Kidney glomerular epithelial cell (primary cell): ENCODE results near the gene RHEB.
A peak's percentile ranks its signal among the peaks of the same experiment; 100 is the strongest.
"Not testable (repeated sequence)": the region's sequence is repeated elsewhere in the genome, so short reads cannot be mapped to it uniquely, and the experiment has no call there.

ENCODE experiments used
- DNase-seq: peaks from one replicate; lab custom pipeline; 2025; lab: John Stamatoyannopoulos, UW

Gene RHEB

DNA sequence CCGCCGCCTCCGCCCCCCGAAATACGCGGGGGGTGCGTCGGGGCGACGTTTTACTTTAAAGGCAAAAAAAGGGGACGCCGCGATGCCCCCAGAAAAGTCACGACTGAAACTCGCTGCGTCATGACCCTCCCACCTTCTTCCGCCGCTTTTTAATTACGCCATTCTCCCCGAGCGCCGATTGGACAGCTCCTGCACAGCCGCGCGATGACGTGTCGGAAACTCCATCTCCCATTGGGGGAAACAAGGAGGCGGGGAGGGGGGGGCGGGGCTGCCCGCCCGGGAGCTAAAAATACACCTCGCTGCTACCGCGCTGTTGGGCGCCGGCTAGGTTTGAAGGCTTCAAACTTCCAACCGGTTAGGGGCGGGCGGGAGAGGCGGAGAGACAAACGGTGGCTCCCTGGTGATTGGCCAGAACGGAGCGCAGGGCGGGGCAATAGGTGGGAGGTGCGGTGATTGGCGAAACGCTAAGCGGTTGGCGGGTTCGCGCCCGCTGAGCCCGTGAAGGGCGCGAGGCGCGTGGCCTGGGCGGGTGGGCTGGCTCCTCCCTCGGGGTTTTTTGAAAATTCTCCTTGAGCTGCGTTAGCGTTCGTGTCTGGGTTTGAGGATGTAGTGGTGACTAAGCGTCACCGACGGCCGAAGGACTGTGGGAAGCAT is at the start of gene RHEB:
RHEB (minus strand) TSS at position 131 of the 654 bp plus-strand sequence. CDS start 384 bp downstream, outside the sequence.
- DNase-seq: peak; percentile 98

GRCh38 chr7:151566897-151567320 is 47.2 kb upstream of the RHEB start:
- peak; percentile 31 for DNase-seq

- no peak for DNase-seq
Observed at GRCh38 chr7:151565541-151565940, 45.8 kb upstream of the RHEB start.

DNA sequence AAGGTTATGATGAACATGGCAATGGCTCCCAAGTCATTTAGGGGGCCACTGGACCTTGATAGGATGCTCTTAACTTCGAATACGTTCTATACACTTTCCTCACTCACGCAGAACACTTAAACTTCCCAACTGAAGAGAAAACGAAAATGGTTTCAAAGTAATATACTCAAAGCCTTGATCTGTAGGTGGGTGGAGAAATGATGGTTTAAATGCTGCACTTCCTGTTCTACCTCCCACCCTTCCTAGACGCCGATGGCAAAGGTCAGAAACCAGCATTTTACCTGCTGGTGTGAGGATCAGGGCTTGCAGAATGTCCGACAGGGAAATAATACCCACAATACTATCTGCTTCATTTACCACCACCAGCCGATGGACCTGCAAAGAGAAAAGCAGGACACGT is 40.5 kb upstream of the RHEB start:
- DNase-seq: no peak

- no peak for DNase-seq
Observed at GRCh38 chr7:151559557-151560183, 40.0 kb upstream of the RHEB start.

DNA sequence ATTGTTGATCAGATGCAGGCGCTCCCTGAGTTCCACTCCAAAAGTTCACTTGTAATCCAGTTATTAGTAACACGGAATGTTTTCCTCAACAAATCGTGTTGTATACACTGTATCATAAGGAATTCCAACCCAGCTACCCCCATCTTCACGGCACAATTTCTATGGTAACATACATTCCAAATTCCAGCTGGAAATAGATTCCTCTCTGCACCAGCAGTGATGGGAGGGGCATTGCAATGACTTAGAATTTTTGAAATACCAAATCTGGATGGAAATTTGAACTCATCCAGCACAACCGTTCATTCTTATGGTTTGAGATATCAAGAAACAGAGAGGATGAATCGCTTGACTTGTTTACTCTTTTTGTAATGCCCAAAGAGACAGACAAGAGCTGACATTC is 38.9 kb upstream of the RHEB start:
- DNase-seq: no peak

- DNase-seq: no peak
Observed at GRCh38 chr7:151556592-151556991, 36.9 kb upstream of the RHEB start.

GRCh38 chr7:151553356-151553755 is 33.7 kb upstream of the RHEB start:
- no peak for DNase-seq

DNA sequence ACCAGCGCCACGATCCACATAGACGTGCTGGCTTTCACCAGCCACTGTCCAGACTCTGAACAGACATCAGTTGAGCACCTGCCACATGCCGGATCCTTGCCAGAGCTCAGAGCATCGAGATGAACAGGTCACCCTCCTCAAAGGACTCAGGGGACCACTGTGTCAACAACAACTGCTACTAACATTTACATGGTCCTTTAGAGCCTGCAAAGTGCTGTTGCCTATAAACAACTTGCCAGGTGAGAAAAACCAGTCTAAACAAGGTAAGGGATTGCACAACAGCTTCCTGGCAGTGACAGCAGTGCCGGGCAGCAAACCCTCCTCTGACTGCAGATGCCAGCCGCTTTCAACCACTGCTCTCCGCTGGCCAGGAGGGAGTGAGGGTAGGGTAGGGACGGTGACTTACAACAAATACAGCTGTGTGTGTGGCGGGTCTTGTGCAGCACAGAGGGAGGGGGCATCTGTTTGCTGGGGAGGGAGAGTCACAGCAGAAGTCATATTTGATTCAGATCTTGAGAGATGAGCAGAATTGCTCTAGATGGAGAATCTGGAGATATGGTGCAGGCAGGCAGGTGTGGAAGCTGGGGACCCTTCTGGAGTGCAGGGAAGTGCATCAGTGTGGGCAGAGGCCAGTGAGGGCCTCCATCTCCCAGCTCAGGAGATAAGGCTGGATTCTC is 32.8 kb upstream of the RHEB start:
- DNase-seq: no peak

DNA sequence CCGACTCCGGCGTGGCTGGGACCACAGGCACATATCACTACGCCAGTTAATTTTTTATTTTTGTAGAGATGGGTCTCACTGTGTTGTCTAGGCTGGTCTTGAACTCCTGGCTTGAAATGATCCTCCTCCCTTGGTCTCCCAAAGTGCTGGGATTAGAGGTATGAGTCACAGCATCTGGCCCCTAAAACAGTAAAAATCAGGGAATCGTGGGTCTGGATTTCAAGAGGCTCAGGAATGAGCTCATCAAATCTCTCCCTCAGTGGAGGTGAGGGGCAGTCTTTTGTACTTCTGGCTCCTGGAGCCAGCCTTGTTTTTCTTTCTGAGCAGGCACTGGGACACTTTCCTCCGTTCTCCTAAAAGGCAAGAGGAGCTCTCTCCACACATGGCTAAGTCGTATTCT is 32.1 kb upstream of the RHEB start:
- no peak for DNase-seq

- DNase-seq: peak; percentile 96
Observed at GRCh38 chr7:151550656-151551286, 31.1 kb upstream of the RHEB start.

DNA sequence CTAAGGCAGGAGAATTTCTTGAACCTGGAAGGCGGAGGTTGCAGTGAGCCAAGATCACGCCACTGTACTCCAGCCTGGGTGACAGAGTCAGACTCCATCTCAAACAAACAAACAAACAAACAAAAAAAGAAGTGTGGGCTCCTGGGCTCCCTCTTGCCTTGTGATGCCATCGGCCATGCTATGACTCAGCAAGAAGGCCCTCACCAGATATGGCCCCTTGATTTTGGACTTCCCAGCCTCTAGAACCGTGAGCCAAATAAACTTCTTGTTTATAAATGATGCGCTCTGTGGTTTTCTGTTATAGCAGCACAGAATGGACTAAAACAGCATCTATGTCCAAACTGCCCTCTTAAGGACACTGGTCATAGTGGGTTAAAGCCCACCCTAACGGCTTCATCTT is 29.9 kb upstream of the RHEB start:
- DNase-seq: no peak

- DNase-seq: no peak
Observed at GRCh38 chr7:151549083-151549482, 29.4 kb upstream of the RHEB start.

DNA sequence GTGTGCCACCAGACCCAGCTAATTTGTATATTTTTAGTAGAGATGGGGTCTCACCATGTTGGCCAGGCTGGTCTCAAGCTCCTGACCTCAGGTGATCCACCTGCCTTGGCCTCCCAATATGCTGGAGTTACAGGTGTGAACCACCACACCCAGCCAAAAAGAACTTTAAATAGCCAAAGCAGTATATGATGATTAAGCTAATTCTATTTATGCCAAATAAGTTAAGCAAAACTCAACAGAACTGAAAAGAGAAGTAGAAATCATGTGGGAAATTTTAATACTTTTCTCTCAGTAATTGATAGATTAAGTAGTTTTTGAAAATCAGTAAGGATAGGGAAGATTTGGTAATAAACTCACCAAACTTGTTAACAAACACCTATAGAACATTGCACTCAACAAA is 24.5 kb upstream of the RHEB start:
- no peak for DNase-seq

DNA sequence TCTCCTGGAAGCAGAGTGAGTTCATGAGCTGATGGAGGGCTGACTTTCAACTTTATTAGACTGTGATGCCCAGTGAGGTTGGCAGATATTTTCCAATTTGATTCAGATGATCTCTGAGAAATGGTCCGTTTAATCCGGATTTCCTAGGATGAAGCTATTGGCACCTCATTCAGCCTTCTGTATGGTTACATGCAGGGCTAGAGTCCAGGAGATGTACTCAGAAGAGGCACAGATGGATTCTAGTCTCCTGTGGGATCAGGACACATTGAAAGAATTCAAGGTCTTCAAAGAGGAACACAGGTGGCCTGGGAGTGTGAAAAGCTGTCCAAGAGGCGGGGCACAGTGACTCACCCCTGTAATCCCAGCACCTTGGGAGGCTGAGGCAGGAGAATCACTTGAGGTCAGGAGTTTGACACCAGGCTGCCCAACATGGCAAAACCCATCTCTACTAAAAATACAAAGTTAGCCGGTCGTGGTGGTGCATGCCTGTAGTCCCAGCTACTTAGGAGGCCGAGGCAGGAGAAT is 23.0 kb upstream of the RHEB start:
- DNase-seq: no peak

- DNase-seq: no peak
Observed at GRCh38 chr7:151541709-151542499, 22.2 kb upstream of the RHEB start.

DNA sequence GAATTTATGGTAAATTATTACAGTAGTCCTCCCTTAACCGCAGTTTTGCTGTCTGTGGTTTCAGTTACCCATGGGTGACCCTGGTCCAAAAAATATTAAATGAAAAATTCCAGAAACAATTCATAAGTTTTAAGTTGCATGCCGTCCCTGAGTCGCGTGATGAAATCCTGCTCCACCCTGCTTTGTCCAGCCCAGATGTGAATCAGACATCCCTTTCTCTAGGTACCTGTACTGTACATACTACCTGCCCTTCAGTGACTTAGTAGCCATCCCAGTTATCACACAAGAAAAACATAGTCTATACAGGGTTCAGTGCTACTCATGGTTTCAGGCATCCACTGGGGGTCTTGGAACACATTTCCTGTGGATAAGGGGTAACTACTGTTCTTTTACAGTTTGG is 20.5 kb upstream of the RHEB start:
- no peak for DNase-seq

DNA sequence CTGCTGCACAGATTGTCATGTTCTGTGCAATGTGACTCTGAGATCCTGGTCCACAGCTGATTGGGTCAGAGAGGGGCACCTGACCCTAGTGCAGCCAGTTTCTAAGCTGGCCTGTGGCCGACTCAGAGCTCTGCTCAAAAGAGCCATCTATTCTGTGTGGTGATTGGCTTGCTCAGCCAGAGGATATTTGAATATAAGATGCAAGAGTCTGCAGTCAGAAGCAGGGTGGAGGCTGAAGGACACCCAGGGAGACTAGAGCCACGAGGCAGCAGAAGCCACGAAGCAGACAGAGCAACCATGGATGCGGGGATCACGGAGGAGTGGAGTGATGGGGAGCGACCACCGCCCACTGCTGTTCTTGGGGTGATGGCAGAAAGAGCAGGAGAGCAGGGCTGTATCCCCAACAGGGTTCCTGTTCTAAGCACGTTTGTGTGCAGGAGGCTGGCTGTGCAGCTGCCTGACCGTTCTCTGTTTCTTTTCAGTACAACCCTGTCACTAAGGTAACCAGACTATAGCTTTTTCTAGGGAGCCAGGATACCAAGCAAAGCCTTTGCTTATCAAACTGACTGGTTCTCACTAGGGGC is 19.5 kb upstream of the RHEB start:
- no peak for DNase-seq

- no peak for DNase-seq
Observed at GRCh38 chr7:151537818-151538561, 18.3 kb upstream of the RHEB start.

DNA sequence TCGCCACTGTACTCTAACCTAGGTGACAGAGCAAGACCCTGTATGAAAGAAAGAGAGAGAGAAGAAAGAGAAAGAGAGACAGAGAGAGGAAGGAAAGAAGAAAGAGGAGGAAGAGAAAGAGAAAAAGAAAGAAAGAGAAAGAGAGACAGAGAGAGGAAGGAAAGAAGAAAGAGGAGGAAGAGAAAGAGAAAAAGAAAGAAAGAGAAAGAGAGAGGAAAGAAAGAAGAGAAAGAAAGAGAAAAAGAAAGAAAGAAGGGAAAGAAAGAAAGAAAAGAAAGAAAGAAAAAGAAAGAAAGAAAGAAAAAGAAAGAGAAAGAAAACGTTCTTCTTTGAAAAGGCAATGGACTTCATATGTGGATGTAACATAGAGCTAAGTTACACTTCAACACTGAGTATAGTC is 16.5 kb upstream of the RHEB start:
- DNase-seq: not testable (repeated sequence)

DNA sequence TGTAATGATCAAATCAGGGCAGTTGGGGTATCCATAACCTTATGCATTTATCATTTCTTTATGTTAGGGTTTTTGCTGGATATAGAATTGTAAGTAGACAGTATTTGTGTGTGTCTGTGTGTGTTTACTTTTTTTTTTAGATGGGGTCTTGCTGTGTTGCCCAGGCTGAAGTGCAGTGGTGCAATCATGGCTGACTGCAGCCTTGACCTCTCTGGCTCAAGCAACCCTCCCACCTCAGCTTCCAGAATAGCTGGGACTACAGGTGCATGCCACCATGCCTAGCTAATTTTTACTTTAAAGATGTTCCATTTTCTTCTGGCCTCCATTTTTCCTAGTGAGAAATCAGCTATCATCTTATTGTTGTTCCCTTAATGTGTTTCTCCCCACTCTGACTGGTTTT is 10.1 kb upstream of the RHEB start:
- no peak for DNase-seq
